ENCODE measurements around the gene C16orf92. TPM values are rescaled to one million over a fixed set of nuclear protein-coding genes. Genes with fewer than 3 reads are reported as not detected.

Gene C16orf92
- total and polyA plus RNA-seq, 2 of the 8 experiments (the other 6 are each of a cell fraction or from before 2014, with no cell fraction given) = not detected

GRCh38 chr16:30046178-30046577, 23.2 kb downstream of the C16orf92 start (continued):
- TF ChIP-seq CTBP2 (IDR thresholded peaks at IDR 0.05; ENCODE audit: borderline replicate concordance, insufficient read depth, insufficient read length, low read length) (no peak), YY1 (IDR thresholded peaks at IDR 0.05; ENCODE audit: low read depth, low read length) (no peak), CHD7 (IDR thresholded peaks at IDR 0.05; ENCODE audit: insufficient replicate concordance, low read length) (no peak), RXRA (IDR thresholded peaks at IDR 0.05; ENCODE audit: insufficient read depth, low read depth, low read length) (no peak), CBX8 (IDR thresholded peaks at IDR 0.05; ENCODE audit: borderline replicate concordance, low read depth, low read length) (no peak)

Data from H1 (cell line).